H9 (cell line): ENCODE results near the gene ELOVL3. TPM values are rescaled to one million over a fixed set of nuclear protein-coding genes. Genes with fewer than 3 reads are reported as not detected.
A peak's percentile ranks its signal among the peaks of the same experiment; 100 is the strongest.

ENCODE experiments used
- DNase-seq: peaks from one replicate; pipeline ENCODE4 v3.0.0-alpha.2; 2017
- H2AFZ ChIP-seq: one replicate; pipeline ENCODE4 v1.6.1; 2013; ENCODE audit warnings: mild to moderate bottlenecking, low read length, control low read depth, moderate library complexity
- H2AK5ac ChIP-seq: 2 replicates; pipeline ENCODE4 v1.6.1; 2013; ENCODE audit warnings: low read length, control low read depth, mixed read lengths; ENCODE audit not compliant: insufficient read length
- H2BK120ac ChIP-seq: one replicate; pipeline ENCODE4 v1.6.1; 2013; ENCODE audit warnings: low read depth, mild to moderate bottlenecking, low read length, control low read depth, inconsistent platforms; ENCODE audit not compliant: poor library complexity, severe bottlenecking
- H2BK12ac ChIP-seq: 2 replicates; pipeline ENCODE4 v1.6.1; 2013; ENCODE audit warnings: low read length, control low read depth, mixed read lengths, low read depth; ENCODE audit not compliant: insufficient read length
- H2BK15ac ChIP-seq: 2 replicates; pipeline ENCODE4 v1.6.1; 2013; ENCODE audit warnings: low read depth, low read length, control low read depth
- H2BK20ac ChIP-seq: one replicate; pipeline ENCODE4 v1.6.1; 2013; ENCODE audit warnings: low read depth, mild to moderate bottlenecking, low read length, control low read depth, inconsistent platforms; ENCODE audit not compliant: poor library complexity, severe bottlenecking
- H2BK5ac ChIP-seq: 2 replicates; pipeline ENCODE4 v1.6.1; 2013; ENCODE audit warnings: low read length, control low read depth, mixed read lengths; ENCODE audit not compliant: insufficient read length
- H3K14ac ChIP-seq: 2 replicates; pipeline ENCODE4 v1.6.1; 2013; ENCODE audit warnings: low read length, control low read depth; ENCODE audit not compliant: insufficient read depth
- H3K18ac ChIP-seq: 2 replicates; pipeline ENCODE4 v1.6.1; 2013; ENCODE audit warnings: low read depth, mild to moderate bottlenecking, mixed read lengths, low read length, control low read depth; ENCODE audit not compliant: insufficient read length
- H3K23ac ChIP-seq: 2 replicates; pipeline ENCODE4 v1.6.1; 2013; ENCODE audit warnings: low read length, control low read depth, mixed read lengths, low read depth; ENCODE audit not compliant: insufficient read length
- H3K23me2 ChIP-seq: 2 replicates; pipeline ENCODE4 v1.6.1; 2013; ENCODE audit warnings: low read depth, mild to moderate bottlenecking, mixed read lengths, low read length, control low read depth; ENCODE audit not compliant: insufficient read length, poor library complexity, severe bottlenecking
- H3K27ac ChIP-seq: 2 replicates; pipeline ENCODE4 v1.5.1; 2013; ENCODE audit warnings: low read length, control low read depth, mixed read lengths, low read depth; ENCODE audit not compliant: insufficient read length
- H3K27me3 ChIP-seq: 2 replicates; pipeline ENCODE4 v1.6.1; 2013; ENCODE audit warnings: low read length, control low read depth, inconsistent platforms; ENCODE audit not compliant: insufficient read depth
- H3K4ac ChIP-seq: 2 replicates; pipeline ENCODE4 v1.6.1; 2013; ENCODE audit warnings: low read depth, mild to moderate bottlenecking, control low read depth, inconsistent platforms, low read length, moderate library complexity
- H3K4me1 ChIP-seq: 2 replicates; pipeline ENCODE4 v1.6.1; 2013; ENCODE audit warnings: low read length, control low read depth, inconsistent platforms; ENCODE audit not compliant: insufficient read depth
- H3K4me2 ChIP-seq: 2 replicates; pipeline ENCODE4 v1.6.1; 2013; ENCODE audit warnings: low read length, control low read depth, mixed read lengths; ENCODE audit not compliant: insufficient read length, insufficient read depth
- H3K56ac ChIP-seq: 2 replicates; pipeline ENCODE4 v1.6.1; 2013; ENCODE audit warnings: low read depth, mild to moderate bottlenecking, mixed read lengths, low read length, control low read depth; ENCODE audit not compliant: insufficient read length
- H3K79me1 ChIP-seq: 2 replicates; pipeline ENCODE4 v1.6.1; 2013; ENCODE audit warnings: low read depth, mild to moderate bottlenecking, moderate library complexity, low read length, control low read depth, inconsistent platforms; ENCODE audit not compliant: insufficient read depth, poor library complexity, severe bottlenecking
- H3K79me2 ChIP-seq: 2 replicates; pipeline ENCODE4 v1.6.1; 2013; ENCODE audit warnings: low read length, control low read depth, inconsistent platforms; ENCODE audit not compliant: insufficient read depth
- H3K9ac ChIP-seq: 2 replicates; pipeline ENCODE4 v1.6.1; 2013; ENCODE audit warnings: low read length, control low read depth, mixed read lengths; ENCODE audit not compliant: insufficient read length; ENCODE audit errors: extremely low read depth
- H3K9me3 ChIP-seq: one replicate; pipeline ENCODE4 v1.6.1; 2013; ENCODE audit warnings: low read depth, low read length, inconsistent platforms; ENCODE audit not compliant: control insufficient read depth
- H3T11ph ChIP-seq: one replicate; pipeline ENCODE4 v1.6.1; 2013; ENCODE audit warnings: mild to moderate bottlenecking, low read length, control low read depth, inconsistent platforms
- H4K20me1 ChIP-seq: one replicate; pipeline ENCODE4 v1.6.1; 2013; ENCODE audit not compliant: control insufficient read depth, insufficient read length, insufficient read depth
- H4K5ac ChIP-seq: 2 replicates; pipeline ENCODE4 v1.6.1; 2013; ENCODE audit warnings: low read depth, mild to moderate bottlenecking, mixed read lengths, low read length, control low read depth; ENCODE audit not compliant: insufficient read length
- H4K8ac ChIP-seq: replicated peaks from 2 replicates; pipeline ENCODE4 v1.6.1; 2013; ENCODE audit warnings: low read length, control low read depth, mixed read lengths, low read depth; ENCODE audit not compliant: insufficient read length
- H4K91ac ChIP-seq: 2 replicates; pipeline ENCODE4 v1.6.1; 2013; ENCODE audit warnings: low read depth, mild to moderate bottlenecking, moderate library complexity, mixed read lengths, low read length, control low read depth; ENCODE audit not compliant: insufficient read length
- H3K27ac Mint-ChIP-seq, 3 experiments: 2 replicates in 2 of 3; 3 replicates in 1 of 3; pipeline ENCODE4 v1.8.0; 2020 to 2021; ENCODE audit warnings: mixed read lengths in 3 of 3, mild to moderate bottlenecking in 1 of 3, moderate library complexity in 1 of 3
- H3K27me3 Mint-ChIP-seq: 2 replicates; pipeline ENCODE4 v1.8.0; 2021; ENCODE audit warnings: low read depth, mild to moderate bottlenecking, moderate library complexity, mixed read lengths
- H3K36me3 Mint-ChIP-seq, 3 experiments: 2 replicates in 2 of 3; 3 replicates in 1 of 3; pipeline ENCODE4 v1.8.0; 2020 to 2021; ENCODE audit warnings: low read depth in 3 of 3, mixed read lengths in 3 of 3; ENCODE audit not compliant: insufficient read depth in 1 of 3
- H3K4me1 Mint-ChIP-seq, 2 experiments: 2 replicates each; pipeline ENCODE4 v1.8.0; 2020; ENCODE audit warnings: mixed read lengths in 2 of 2
- H3K4me3 Mint-ChIP-seq, 2 experiments: 2 replicates in 1 of 2; 3 replicates in 1 of 2; pipeline ENCODE4 v1.8.0; 2020 to 2021; ENCODE audit warnings: mild to moderate bottlenecking in 2 of 2, mixed read lengths in 2 of 2, moderate library complexity in 1 of 2
- H3K9me3 Mint-ChIP-seq, 2 experiments: 2 replicates in 1 of 2; 3 replicates in 1 of 2; pipeline ENCODE4 v1.8.0; 2020; ENCODE audit warnings: mild to moderate bottlenecking in 2 of 2, mixed read lengths in 2 of 2, moderate library complexity in 1 of 2
- CTCF ChIP-seq: fragments of 200-600 bp; sonication (generic); conservative IDR thresholded peaks from 3 replicates; pipeline ENCODE4 v1.8.0; 2021; ENCODE audit warnings: antibody characterized with exemption, mild to moderate bottlenecking
- WGBS: extraction: QIAGEN DNeasy Blood & Tissue Kit; methylation state at CpG from one replicate; pipeline ENCODE4 v1.1.7; 2013; ENCODE audit warnings: missing lambda C conversion rate, low lambda C conversion rate, mixed read lengths; ENCODE audit not compliant: insufficient read length; ENCODE audit errors: extremely low coverage; 5-methylcytosine and 5-hydroxymethylcytosine counted together
- total RNA-seq: library from RNA; stranded (reverse); gene quantifications from 2 replicates; pipeline ENCODE4 v1.2.1, GENCODE V29; 2021

The ELOVL3 gene
- total RNA-seq, 1 experiment from 2014 or later = not detected

GRCh38 chr10:102245082-102245931, 19.2 kb downstream of the ELOVL3 start, which contains the start of gene GBF1:
Gene GBF1 (plus strand): TSS chr10:102245532. CDS start chr10:102258939, 13,407 bp downstream.
- no peak for TF ChIP-seq CTCF
- no peaks in the 10 kb centered on the region for H3K4me1 ChIP-seq
- no peak within 1 kb of the TSS for H3K18ac ChIP-seq
- peaks cover 39% of the 10 kb centered on the region for H3K27me3 Mint-ChIP-seq
- H3K9me3 Mint-ChIP-seq = no peaks in the 10 kb centered on the region
- H3K36me3 Mint-ChIP-seq = no peaks in the 10 kb centered on the region; a peak in 1 of 7 replicates
- H3K4me3 Mint-ChIP-seq = peak within 1 kb of the TSS; percentile 94 to 98
- H2BK12ac ChIP-seq = no peak within 1 kb of the TSS
- peaks cover 22% of the 10 kb centered on the region for H3K27me3 ChIP-seq
- peak within 1 kb of the TSS; percentile 32 for H2AFZ ChIP-seq
- peak; percentile 98 for DNase-seq
- H3K23me2 ChIP-seq = peaks cover 13% of the 10 kb centered on the region
- no peak within 1 kb of the TSS for H4K5ac ChIP-seq
- peak within 1 kb of the TSS; percentile 79 to 94 (median 90); a peak in 6 of 7 replicates for H3K27ac Mint-ChIP-seq
- H2BK5ac ChIP-seq = no peak within 1 kb of the TSS
- peaks cover 29 to 35% of the 10 kb centered on the region in 2 experiments for H3K4me1 Mint-ChIP-seq
- H3K79me2 ChIP-seq = peaks cover 5% of the 10 kb centered on the region; the same call in 1 of the 2 replicates
- no peak within 1 kb of the TSS for H2BK120ac ChIP-seq
- no peak within 1 kb of the TSS for H3K23ac ChIP-seq
- no peak within 1 kb of the TSS for H4K8ac ChIP-seq
- no peaks in the 10 kb centered on the region for H4K20me1 ChIP-seq
- H3K9ac ChIP-seq = peak within 1 kb of the TSS; percentile 61
- H3T11ph ChIP-seq = no peak within 1 kb of the TSS
- H3K9me3 ChIP-seq = no peaks in the 10 kb centered on the region
- H2BK20ac ChIP-seq = no peak within 1 kb of the TSS
- no peak within 1 kb of the TSS for H3K14ac ChIP-seq
- H2BK15ac ChIP-seq = no peak within 1 kb of the TSS
- peak within 1 kb of the TSS; percentile 88 for H3K4me2 ChIP-seq
- H3K27ac ChIP-seq = no peak within 1 kb of the TSS
- H3K4ac ChIP-seq = no peak within 1 kb of the TSS
- H2AK5ac ChIP-seq = no peak within 1 kb of the TSS
- whole genome bisulfite sequencing = no CpG with 5 or more reads among the region's 47 CpGs
- H3K79me1 ChIP-seq = peaks cover 2% of the 10 kb centered on the region
- no peak within 1 kb of the TSS for H4K91ac ChIP-seq
- H3K56ac ChIP-seq = no peak within 1 kb of the TSS
